HTERT RPE-1 (cell line): Measurements from ENCODE around the gene TSPAN14.
"Not testable (repeated sequence)": the region's sequence is repeated elsewhere in the genome, so short reads cannot be mapped to it uniquely, and the experiment has no call there.

Experiments used
- in situ Hi-C: fragments of 300-500 bp; cut with MboI; formaldehyde crosslinking; loops from 4 replicates; pipeline ENCODE4 v1.14.3; 2020; ENCODE audit warnings: low sequenced_read_pairs

The TSPAN14 gene

GRCh38 chr10:80453842-80454512, at the start of gene TSPAN14:
TSPAN14 (plus strand) TSS chr10:80454310; CDS start chr10:80489234, 34,924 bp downstream.
- in situ Hi-C loops: no loop called here

DNA sequence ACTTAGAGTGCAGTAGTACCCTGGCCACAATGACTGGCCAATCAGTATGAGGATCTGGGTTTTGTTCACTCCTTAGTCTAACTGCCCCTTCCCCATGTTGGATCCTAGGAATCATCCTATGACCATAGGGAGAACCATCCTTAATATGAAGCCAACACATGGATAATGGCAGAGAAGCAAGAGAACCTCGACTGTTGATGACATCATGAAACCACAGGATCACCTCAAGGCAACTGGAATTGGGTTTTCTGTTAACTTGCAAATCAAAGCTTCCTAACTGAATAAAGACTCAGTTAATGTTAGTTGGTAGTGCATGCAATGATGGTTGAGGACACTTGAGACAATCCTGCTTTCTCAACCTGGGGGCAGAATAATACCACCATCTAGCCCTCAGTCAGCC, 49.1 kb upstream of the TSPAN14 start:
- in situ Hi-C loops: no loop called here

- in situ Hi-C loops: no loop called here
These were observed 48.5 kb upstream of the TSPAN14 start for GRCh38 chr10:80405626-80406025.

GRCh38 chr10:80406204-80406603, 47.9 kb upstream of the TSPAN14 start:
- in situ Hi-C loops: no loop called here

GRCh38 chr10:80407812-80408241, 46.3 kb upstream of the TSPAN14 start:
- in situ Hi-C loops: no loop called here

- in situ Hi-C loops: no loop called here
These were observed 45.6 kb upstream of the TSPAN14 start, which contains the start of gene PRXL2A for GRCh38 chr10:80408242-80409101. PRXL2A (plus strand) TSS chr10:80408551; CDS start chr10:80420468, 11,917 bp downstream.

- in situ Hi-C loops: no loop called here
These were observed 45.0 kb upstream of the TSPAN14 start for GRCh38 chr10:80409121-80409520.

DNA sequence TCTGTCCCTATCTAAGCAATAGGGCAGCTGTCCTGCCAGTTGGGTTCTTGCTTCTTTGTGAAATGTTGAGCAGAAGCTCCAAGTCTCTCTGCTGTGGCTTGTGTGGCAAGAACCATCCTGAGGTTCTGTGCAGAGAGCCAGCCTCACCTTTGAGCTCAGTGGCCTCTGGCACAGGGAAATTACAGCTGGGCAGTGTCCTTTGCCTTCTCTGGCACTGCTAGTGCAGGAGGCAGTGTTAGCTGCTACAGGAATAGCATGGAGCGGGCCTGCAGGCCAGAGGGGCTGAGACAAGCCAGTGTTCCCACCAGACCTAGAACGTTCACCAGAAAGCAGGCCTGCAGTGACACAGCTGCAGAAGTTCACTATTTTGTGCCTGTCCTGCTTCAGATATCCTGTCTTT, 44.0 kb upstream of the TSPAN14 start:
- in situ Hi-C loops: no loop called here

DNA sequence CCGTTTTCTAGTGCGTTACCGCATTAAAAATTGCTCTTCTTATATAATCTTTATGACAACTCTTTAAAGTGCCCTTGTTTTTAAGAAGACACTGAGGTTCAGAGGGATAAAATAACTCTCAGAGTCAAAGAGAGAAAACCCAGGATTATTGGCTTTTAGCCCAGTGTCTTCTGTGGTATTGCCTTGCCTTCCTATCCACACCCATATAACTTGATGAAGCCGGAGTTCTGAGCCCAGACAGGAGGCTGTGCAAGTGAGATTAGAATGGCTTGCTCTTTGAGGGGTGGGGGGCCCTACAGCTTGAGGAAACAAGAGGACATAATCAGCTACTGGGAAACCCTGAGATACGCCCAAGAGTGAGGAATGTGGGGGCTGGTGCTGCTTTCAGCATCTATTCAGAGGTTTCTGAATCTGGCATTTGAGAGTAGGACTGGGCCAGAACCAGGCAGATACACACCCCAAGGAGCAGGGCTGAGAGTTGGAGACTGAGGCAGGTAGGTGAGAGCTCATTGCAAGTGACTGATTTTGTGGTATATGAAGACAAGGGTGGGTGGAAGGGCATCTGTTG, 43.4 kb upstream of the TSPAN14 start:
- in situ Hi-C loops: no loop called here

GRCh38 chr10:80411267-80411668, 42.8 kb upstream of the TSPAN14 start:
- in situ Hi-C loops: no loop called here

DNA sequence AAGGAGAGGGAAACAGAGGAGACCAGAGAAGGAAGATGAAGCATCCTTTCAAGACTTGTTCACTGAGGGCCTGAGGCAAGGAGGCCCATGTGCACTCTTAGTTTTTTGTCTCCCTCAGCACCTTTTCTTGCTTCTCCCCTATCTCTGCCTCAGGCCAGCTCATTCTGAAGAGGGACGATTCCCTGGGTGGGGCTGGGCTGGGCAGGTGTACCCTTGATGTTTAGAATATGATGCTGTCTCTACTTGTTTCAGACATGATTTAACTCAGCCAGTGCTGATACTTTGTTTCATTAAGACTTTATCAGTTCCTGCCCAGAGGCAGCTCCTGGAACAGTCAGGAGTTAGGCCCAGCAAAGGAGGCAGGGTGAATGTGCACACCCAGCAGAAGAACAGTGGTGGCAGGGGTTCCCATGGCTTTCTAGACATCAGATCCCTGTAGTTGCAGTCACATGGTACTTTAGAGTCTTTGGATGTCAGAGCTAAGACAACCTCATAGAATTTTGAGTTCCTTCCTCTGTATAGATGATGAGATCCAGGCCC, 42.4 kb upstream of the TSPAN14 start:
- in situ Hi-C loops: no loop called here

GRCh38 chr10:80412486-80412885, 41.6 kb upstream of the TSPAN14 start:
- in situ Hi-C loops: no loop called here

- in situ Hi-C loops: no loop called here
These were observed 40.7 kb upstream of the TSPAN14 start for GRCh38 chr10:80413271-80413996.

DNA sequence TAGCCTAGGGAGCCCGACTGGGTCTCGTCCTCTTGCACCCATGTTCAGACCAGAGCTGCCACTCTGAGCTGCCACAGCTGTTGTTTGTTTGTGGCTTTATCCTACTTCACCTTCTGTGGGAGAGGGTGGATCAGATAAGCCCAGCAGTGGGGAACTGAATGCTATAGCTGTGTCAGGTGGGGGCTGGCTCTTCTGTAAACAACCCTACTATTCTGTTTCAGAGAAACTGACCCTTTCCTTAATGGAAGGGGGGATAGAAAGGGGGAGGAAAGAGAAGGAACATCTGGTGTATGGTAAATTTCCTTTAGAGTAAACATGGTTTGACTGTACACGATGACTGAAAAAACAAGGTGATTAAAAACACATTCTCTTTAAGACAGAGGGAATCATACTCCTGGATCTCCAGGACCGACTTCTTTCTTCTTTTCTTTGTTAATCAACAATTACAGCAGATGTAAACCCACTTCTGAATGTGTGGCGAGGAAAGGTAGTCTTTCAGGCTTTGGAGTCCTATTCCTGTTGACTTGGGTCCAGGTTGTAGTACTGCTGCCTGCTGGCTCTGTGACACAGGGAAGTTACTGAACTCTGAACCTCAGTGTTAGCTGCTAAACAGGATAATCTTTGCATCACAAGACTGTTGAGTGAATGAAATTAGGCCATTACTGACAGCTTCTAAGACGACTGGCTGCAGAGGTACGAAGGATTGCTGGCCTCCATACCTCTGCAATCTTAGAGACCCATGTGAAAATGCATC, 39.8 kb upstream of the TSPAN14 start:
- in situ Hi-C loops: no loop called here

GRCh38 chr10:80415734-80416478, 38.2 kb upstream of the TSPAN14 start:
- in situ Hi-C loops: no loop called here

DNA sequence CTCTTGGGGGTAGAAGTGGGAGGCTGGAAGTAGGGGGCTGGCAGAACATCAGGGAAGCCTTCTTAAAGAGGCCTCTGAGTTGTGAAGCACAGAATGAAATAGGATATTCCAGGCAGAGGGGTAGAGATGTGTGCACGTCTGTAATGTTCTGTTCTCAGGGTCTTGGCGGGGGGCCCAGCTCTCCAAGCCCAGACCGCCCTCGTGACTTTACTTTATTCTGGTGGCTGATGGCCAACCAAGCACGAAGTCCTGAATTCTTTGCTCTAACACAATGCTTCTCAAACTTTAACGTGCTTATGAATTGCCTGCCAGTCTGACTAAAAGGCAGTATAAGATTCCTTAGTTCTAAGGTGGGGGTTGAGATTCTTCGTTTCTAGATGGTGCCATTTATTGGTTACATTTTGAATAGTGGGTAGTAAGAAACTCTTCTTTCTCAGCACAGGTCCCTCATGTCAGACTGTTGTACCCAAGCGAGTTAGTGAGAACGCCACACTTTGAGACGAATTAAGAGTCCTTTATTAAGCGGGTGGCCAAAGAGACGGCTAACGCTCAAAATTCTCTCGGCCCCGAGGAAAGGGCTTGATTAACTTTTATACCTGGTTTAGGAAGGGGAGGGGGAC, 37.5 kb upstream of the TSPAN14 start:
- in situ Hi-C loops: no loop called here

GRCh38 chr10:80417256-80417655, 36.9 kb upstream of the TSPAN14 start:
- in situ Hi-C loops: not testable (repeated sequence)

DNA sequence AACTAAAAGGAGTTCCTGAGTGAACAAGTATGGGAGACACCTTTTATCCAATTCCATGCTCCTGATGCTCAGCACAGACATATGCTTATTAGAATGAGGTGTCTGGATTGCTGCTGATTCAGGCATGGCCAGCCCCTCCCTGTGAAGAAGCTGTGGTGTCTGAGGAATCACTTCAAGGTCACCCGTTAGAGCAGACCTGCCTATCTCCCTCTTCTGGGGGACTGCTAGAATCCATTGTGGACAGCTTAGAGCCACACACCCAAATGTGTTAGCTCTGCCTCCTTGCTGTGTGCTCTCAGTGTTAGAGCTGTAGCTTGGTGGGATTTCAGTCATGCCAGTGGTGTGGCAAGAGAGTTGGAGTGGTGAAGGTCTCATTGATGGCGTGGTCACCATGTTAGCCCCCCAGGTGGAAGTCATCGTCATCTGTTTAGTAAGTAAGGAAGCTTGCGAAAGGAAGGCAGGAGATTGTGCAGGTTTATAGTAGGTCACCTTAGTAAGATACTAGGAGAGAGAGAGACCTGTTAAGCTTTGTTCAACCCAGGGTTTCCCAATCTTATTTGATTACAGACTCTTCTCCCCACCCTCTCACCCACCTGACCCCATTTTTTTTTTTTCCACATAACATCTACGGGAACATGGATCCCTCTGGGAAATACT, 32.9 kb upstream of the TSPAN14 start:
- in situ Hi-C loops: no loop called here
